ENCODE results near the gene PLEKHA7.

DNA sequence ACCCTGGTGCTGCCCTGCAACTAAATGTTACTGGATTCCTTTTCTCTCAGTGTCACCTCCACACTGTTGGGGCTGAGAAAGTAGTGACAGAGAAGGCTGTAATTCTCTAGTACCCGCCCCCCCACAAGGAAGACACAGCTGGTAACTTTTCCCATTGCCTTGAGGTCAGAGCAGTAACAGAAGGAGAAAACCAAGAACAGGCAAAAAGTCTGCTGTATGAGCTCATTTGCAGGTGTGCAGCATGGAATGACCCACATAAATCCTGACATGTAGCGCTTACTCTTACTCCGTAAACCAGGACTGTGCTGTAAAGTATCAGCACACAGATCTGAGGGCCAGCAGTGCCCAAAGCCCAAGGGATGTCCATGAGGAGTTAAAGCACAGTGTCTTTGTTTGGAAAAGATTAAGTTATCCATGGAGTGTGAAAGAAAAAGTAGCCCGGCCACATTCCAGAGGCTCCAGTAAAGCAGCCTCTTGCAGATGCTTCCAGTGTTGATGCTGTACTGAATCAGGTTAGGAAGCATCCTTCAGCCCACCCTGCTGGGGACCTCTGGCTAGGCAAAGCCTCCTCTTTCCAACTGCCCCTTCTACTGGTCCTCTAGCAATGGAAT lies 120.7 kb downstream of the PLEKHA7 start:
- no peak for TF ChIP-seq CTCF (IDR thresholded peaks at IDR 0.05; ENCODE audit: low read depth, low read length)
- no peak for TF ChIP-seq POLR2A (IDR thresholded peaks at IDR 0.05; ENCODE audit: extremely low read depth, insufficient read length)
- TF ChIP-seq, protein P1, sequence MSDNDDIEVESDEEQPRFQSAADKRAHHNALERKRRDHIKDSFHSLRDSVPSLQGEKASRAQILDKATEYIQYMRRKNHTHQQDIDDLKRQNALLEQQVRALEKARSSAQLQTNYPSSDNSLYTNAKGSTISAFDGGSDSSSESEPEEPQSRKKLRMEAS (IDR thresholded peaks at IDR 0.05; ENCODE audit: low read depth, low read length): no peak
